Cardiac fibroblast (primary cell): ENCODE data around the gene PDK3.

Source experiments
- DNase-seq, 2 donors: peaks; one replicate each; pipeline versions ENCODE4 v3.0.0 to v3.0.0-alpha.2; 2010; ENCODE audit warnings: low read depth in 2 of 2
- H3K4me3 ChIP-seq, 2 donors: replicated peaks in 1 of 2; 1 replicate in 1 of 2; 2 replicates in 1 of 2; pipeline ENCODE4 v1.5.1; 2011; ENCODE audit warnings: low read depth in 2 of 2, low read length in 2 of 2, mild to moderate bottlenecking in 2 of 2, moderate library complexity in 1 of 2
- TF ChIP-seq, protein P1 (sequence below): IDR thresholded peaks from one replicate; pipeline ENCODE4 v1.5.1; 2011; ENCODE audit warnings: low read depth, mild to moderate bottlenecking, low read length, inconsistent platforms

The PDK3 gene

DNA sequence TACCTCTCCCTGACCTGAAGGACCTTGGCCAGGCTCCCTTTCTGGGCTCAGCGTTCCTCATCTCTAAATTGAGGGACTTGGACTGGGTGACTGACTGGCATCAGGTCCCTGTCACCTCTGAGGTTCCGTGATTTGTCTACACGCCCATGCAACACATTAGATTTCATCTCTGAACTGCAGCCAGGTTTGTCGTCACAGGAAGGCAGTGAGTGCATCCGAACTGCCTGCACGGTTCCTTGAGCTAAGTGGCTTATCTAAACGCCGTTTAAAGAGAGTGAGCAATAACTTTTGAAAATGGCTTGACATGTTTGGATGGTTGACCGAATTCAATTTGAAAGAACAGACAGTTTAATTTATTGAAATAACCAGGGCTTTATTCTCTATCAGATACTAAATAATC lies 112.0 kb downstream of the PDK3 start:
- no peak overlapping the region for H3K4me3 ChIP-seq
- TF ChIP-seq, protein P1, sequence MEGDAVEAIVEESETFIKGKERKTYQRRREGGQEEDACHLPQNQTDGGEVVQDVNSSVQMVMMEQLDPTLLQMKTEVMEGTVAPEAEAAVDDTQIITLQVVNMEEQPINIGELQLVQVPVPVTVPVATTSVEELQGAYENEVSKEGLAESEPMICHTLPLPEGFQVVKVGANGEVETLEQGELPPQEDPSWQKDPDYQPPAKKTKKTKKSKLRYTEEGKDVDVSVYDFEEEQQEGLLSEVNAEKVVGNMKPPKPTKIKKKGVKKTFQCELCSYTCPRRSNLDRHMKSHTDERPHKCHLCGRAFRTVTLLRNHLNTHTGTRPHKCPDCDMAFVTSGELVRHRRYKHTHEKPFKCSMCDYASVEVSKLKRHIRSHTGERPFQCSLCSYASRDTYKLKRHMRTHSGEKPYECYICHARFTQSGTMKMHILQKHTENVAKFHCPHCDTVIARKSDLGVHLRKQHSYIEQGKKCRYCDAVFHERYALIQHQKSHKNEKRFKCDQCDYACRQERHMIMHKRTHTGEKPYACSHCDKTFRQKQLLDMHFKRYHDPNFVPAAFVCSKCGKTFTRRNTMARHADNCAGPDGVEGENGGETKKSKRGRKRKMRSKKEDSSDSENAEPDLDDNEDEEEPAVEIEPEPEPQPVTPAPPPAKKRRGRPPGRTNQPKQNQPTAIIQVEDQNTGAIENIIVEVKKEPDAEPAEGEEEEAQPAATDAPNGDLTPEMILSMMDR, result no peak
- DNase-seq, result no peak
